ENCODE measurements around the gene IRF2.

- TF ChIP-seq POLR2A (IDR thresholded peaks at IDR 0.05; ENCODE audit: low read depth, low read length) (no peak), POLR2AphosphoS5 (IDR thresholded peaks at IDR 0.05; ENCODE audit: low read depth, low read length) (no peak)
These were observed 51.2 kb downstream of the IRF2 start for GRCh38 chr4:184423003-184423686.

Measured in GM12891 (cell line).